Stimulated activated CD4-positive, alpha-beta T cell treated with anti-CD3 and anti-CD28 coated beads, Interleukin-4, amount 100 ng/mL, for 48 hours (primary cell): ENCODE data around the gene GAGE13.
"Not testable (repeated sequence)": the region's sequence is repeated elsewhere in the genome, so short reads cannot be mapped to it uniquely, and the experiment has no call there.

Source experiments
- DNase-seq, 2 donors: peaks; one replicate each; pipeline ENCODE4 v3.0.0-alpha.2; 2020; ENCODE audit warnings: low read depth in 2 of 2

Gene GAGE13, protein sequence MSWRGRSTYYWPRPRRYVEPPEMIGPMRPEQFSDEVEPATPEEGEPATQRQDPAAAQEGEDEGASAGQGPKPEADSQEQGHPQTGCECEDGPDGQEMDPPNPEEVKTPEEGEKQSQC

DNA sequence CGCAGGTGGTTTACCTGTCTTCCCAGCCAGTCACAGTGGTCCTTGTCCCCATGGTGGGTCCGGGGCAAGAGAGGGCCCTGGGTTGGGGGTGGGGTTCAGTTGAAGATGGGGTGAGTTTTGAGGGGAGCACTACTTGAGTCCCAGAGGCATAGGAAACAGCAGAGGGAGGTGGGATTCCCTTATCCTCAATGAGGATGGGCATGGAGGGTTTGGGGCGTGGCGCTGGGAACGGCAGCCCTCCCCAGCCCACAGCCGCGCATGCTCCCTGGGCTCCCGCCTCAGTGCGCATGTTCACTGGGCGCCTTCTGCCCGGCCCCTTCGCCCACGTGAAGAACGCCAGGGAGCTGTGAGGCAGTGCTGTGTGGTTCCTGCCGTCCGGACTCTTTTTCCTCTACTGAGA lies at the start of gene GAGE13:
Gene GAGE13 (plus strand): TSS at position 301 of the 400 bp plus-strand sequence. CDS start 1,156 bp downstream, outside the sequence.
- not testable (repeated sequence) for DNase-seq

- DNase-seq: no peak
Measured at GRCh38 chrX:49282647-49283011, 48.8 kb upstream of the GAGE13 start.

GRCh38 chrX:49284212-49284611 lies 47.2 kb upstream of the GAGE13 start:
- no peak for DNase-seq

GRCh38 chrX:49286136-49286535 lies 45.2 kb upstream of the GAGE13 start:
- DNase-seq: no peak

- DNase-seq: no peak
Measured at GRCh38 chrX:49286581-49286980, 44.8 kb upstream of the GAGE13 start.

DNA sequence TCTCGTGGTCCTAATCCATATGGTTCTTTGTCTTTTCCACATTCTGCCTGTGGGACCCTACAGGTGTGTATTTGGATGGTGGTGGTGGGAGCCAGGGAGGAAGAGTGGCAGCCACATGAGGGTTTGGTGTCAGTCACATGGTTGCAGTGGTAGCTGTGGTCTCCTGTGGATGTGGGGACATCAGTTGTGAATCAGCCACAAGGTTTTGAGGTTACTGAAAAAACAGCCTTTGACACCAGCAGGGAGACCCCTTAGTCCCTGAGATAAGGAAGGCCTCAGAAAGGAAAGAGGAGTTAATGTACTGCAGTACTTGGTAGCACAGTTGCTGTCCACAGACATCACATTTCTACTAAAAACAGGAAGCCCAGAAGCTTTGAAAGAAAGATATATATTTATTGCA lies 43.7 kb upstream of the GAGE13 start:
- DNase-seq: no peak

DNA sequence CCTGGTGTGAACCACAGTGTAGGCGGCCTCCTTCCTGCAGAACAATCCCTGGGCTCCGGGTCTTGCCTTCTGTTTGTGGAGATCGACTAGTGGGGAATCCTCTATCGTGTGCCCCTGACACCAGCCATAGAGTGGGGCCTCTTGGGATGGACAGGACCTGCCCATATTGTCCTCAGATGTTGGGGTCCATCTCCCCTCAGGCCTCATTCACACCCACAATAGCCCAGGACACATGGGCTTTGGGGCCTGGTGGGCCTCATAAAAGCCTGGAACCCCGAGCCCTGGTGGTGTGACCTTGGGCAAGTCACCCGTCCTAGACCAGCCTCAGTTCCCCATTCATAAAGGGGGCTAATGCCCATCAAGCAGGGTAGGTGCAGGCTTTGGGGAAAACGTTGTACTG lies 41.2 kb upstream of the GAGE13 start:
- DNase-seq: no peak

DNA sequence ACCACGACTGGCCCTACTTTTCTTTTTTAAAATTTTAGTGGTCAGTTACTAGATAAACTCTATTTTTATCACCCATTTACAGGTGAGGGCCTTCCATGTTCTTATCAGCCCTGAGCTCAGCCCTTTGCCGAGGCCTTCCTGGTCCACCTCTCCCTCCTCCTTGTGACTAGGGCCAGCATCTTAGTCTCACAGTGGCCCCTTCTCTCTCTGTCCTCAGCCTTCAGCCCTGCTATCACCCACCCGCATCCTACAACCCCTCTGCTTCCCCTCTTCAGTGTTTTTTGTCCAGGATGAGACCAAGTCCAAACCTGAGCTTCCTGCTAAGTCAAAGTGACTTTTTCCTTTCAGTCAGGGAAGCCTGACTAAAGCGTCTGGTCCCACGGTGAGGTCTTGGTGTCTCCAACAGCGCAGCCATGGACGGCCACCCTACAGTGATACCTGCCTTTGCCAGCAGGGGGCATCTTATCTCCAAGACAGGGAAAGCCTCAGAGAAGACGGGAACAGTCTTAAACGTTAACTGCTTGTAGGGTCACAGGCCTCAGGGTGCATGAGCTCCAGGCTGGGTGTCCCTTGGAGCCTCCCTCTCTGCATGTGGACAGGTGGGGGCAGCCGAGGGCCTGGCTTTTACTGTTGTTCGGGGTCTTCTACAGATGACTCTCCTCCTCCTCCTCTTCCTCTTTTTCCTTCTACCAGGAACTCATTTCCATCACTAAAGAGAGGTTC lies 39.6 kb upstream of the GAGE13 start:
- peak; percentile 57 to 68 for DNase-seq

- no peak for DNase-seq
Measured at GRCh38 chrX:49292400-49293362, 38.7 kb upstream of the GAGE13 start.

DNA sequence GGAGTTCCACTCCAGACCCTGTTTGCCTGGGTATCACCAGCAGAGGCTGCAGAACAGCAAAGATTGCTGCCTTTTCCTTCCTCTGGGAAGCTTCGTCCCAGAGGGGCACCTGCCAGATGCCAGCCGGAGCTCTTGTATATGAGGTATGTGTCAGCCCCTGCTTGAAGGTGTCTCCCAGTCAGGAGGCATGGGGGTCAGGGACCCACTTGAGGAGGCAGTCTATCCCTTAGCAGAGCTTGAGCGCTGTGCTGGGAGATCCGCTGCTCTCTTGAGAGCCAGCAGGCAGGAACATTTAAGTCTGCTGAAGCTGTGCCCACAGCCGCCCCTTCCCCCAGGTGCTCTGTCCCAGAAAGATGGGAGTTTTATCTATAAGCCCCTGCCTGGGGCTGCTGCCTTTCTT lies 32.1 kb upstream of the GAGE13 start:
- not testable (repeated sequence) for DNase-seq

DNA sequence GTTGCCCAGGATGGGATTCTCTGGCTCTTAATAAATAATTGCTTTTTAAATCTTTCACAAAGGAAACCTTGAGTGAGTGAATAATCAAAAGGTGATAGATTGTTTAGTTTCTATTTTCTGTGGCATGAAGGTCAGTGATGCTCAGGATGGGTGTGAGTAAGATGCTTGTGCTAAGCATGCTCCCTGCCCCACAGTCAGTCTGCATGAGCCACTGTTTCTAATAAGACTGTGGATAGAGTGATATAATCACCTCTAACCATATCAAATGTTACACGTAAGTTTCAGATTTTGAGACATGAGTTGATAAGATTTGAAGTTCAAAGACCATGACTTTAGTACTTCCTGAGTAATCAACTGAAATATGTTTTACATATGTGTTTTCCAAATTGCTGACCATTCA lies 30.7 kb upstream of the GAGE13 start:
- DNase-seq: no peak

- no peak for DNase-seq
Measured at GRCh38 chrX:49303346-49303745, 28.0 kb upstream of the GAGE13 start, which contains the start of gene GAGE10. TSS of gene GAGE10 (plus strand) at chrX:49303646. CDS start at chrX:49304860, 1,214 bp downstream.

GRCh38 chrX:49307775-49308174 lies 23.6 kb upstream of the GAGE13 start:
- not testable (repeated sequence) for DNase-seq

- no peak for DNase-seq
Measured at GRCh38 chrX:49308604-49309269, 22.6 kb upstream of the GAGE13 start.

- no peak for DNase-seq
Measured at GRCh38 chrX:49309401-49309981, 21.9 kb upstream of the GAGE13 start.

DNA sequence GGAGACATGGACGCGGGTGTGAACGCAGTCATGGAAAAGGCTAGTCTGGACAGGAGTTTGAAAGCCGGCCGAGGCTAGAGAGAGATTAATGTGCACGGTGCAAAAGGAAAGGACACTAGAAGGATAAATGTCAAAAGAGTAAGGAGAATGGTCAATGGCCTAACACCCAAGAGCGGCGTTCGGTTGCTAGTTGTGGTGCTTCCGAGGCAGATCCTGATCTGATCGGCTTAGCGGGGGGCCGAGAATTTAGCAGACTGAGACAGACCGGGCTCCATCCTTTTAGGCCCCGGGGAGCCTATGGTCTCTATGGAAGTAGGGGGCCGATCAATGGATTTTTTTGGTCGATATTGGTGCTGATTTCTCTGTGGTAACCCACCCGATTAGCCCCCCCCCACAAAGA lies 21.0 kb upstream of the GAGE13 start:
- DNase-seq: no peak

GRCh38 chrX:49312176-49312575 lies 19.2 kb upstream of the GAGE13 start:
- DNase-seq: no peak

DNA sequence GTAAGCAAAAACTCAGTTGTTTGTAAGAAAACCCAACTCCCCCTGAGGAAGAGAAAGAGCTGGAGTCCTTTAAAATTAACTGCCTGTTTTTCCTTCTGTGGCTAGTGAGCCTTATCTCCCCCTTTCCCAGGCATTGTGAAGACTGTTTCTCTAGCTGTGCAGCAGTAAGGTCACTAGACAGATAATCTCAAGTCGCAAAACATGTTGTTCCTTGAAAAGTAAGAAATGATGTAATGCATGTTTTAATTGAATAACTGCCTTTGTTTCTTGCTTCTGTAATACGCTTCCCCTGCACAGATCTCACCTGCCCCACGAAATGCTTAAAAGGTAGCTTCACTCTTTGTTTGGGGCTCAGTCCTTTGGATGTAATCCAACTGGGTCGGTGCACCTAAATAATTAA lies 15.3 kb upstream of the GAGE13 start:
- no peak for DNase-seq

DNA sequence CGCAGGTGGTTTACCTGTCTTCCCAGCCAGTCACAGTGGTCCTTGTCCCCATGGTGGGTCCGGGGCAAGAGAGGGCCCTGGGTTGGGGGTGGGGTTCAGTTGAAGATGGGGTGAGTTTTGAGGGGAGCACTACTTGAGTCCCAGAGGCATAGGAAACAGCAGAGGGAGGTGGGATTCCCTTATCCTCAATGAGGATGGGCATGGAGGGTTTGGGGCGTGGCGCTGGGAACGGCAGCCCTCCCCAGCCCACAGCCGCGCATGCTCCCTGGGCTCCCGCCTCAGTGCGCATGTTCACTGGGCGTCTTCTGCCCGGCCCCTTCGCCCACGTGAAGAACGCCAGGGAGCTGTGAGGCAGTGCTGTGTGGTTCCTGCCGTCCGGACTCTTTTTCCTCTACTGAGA lies 9.6 kb upstream of the GAGE13 start, which contains the start of gene GAGE12J:
Gene GAGE12J (plus strand): TSS at position 301 of the 400 bp plus-strand sequence. CDS start 1,157 bp downstream, outside the sequence.
- not testable (repeated sequence) for DNase-seq

GRCh38 chrX:49322266-49322665 lies 9.1 kb upstream of the GAGE13 start:
- DNase-seq: not testable (repeated sequence)

DNA sequence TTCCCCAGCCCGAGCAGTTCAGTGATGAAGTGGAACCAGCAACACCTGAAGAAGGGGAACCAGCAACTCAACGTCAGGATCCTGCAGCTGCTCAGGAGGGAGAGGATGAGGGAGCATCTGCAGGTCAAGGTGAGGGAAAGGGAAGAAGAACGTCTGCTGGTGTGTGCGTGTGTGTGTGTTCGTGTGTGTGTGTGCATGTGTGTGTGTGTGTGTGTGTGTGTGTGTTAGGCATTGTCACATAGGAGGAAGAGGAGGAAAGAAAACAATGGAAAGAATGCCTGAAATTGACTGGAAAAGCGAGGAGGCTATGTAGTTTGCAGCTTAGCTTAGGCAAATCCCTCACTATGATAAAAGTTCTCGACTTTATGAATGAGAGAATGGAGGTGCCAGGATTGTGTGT lies 7.6 kb upstream of the GAGE13 start:
- DNase-seq: not testable (repeated sequence)
